Stomach smooth muscle (tissue), 2 donors: ENCODE data around the gene SERPINE1.
"Not testable (repeated sequence)": the region's sequence is repeated elsewhere in the genome, so short reads cannot be mapped to it uniquely, and the experiment has no call there.

Experiments used
- H3K27ac ChIP-seq: one replicate; pipeline ENCODE4 v1.7.0; 2013; ENCODE audit warnings: mild to moderate bottlenecking, low read length, inconsistent platforms
- H3K27me3 ChIP-seq, 2 donors: one replicate each; pipeline ENCODE4 v1.7.0; 2013; ENCODE audit warnings: low read length in 2 of 2; ENCODE audit not compliant: insufficient read depth in 2 of 2, control insufficient read depth in 1 of 2
- H3K36me3 ChIP-seq, 2 donors: one replicate each; pipeline ENCODE4 v1.7.0; 2013; ENCODE audit warnings: low read length in 2 of 2; ENCODE audit not compliant: control insufficient read depth in 2 of 2, insufficient read depth in 2 of 2
- H3K4me1 ChIP-seq: one replicate; pipeline ENCODE4 v1.7.0; 2013; ENCODE audit warnings: low read length; ENCODE audit not compliant: control insufficient read depth, insufficient read depth
- H3K4me3 ChIP-seq, 2 donors: one replicate each; pipeline ENCODE4 v1.7.0; 2013; ENCODE audit warnings: low read length in 2 of 2
- H3K9ac ChIP-seq, 2 donors: one replicate each; pipeline ENCODE4 v1.7.0; 2013; ENCODE audit warnings: low read length in 2 of 2, mild to moderate bottlenecking in 1 of 2
- H3K9me3 ChIP-seq, 2 donors: one replicate each; pipeline ENCODE4 v1.7.0; 2013; ENCODE audit warnings: low read length in 2 of 2; ENCODE audit not compliant: control insufficient read depth in 2 of 2
- donor health status: healthy.
- donor health status: Pancreatic carcinoma.

The SERPINE1 gene

GRCh38 chr7:101092266-101092905 is 34.5 kb upstream of the SERPINE1 start:
- H3K36me3 ChIP-seq = peaks cover 0 to 11% of the 10 kb centered on the region in 2 donors
- not testable (repeated sequence) for H3K27me3 ChIP-seq, H3K9me3 ChIP-seq, H3K4me1 ChIP-seq, H3K4me3 ChIP-seq, H3K27ac ChIP-seq, H3K9ac ChIP-seq

GRCh38 chr7:101093906-101094305 is 33.0 kb upstream of the SERPINE1 start:
- no peak overlapping the region for H3K9ac ChIP-seq
- no peaks in the 10 kb centered on the region for H3K27me3 ChIP-seq
- no peak overlapping the region for H3K4me3 ChIP-seq
- H3K4me1 ChIP-seq = peaks cover 3% of the 10 kb centered on the region
- no peaks in the 10 kb centered on the region for H3K9me3 ChIP-seq
- H3K27ac ChIP-seq = no peak overlapping the region
- H3K36me3 ChIP-seq = peaks cover 0 to 5% of the 10 kb centered on the region in 2 donors

GRCh38 chr7:101094376-101094775 is 32.5 kb upstream of the SERPINE1 start:
- H3K27ac ChIP-seq = no peak overlapping the region

GRCh38 chr7:101094791-101095375 is 32.0 kb upstream of the SERPINE1 start:
- Histone ChIP-seq H3K9ac (no peak overlapping the region), H3K9me3 (no peaks in the 10 kb centered on the region), H3K4me3 (no peak overlapping the region), H3K36me3 (peaks cover 0 to 3% of the 10 kb centered on the region in 2 donors), H3K27ac (no peak overlapping the region), H3K27me3 (no peaks in the 10 kb centered on the region), H3K4me1 (peaks cover 7% of the 10 kb centered on the region)

More at GRCh38 chr7:101094376-101094775, 32.5 kb upstream of the SERPINE1 start:
- Histone ChIP-seq H3K4me1 (peaks cover 4% of the 10 kb centered on the region), H3K9ac (no peak overlapping the region), H3K36me3 (peaks cover 0 to 5% of the 10 kb centered on the region in 2 donors), H3K27me3 (no peaks in the 10 kb centered on the region), H3K4me3 (no peak overlapping the region), H3K9me3 (no peaks in the 10 kb centered on the region)

- H3K4me1 ChIP-seq = peaks cover 16% of the 10 kb centered on the region
These were observed 30.5 kb upstream of the SERPINE1 start for GRCh38 chr7:101096331-101096956.

GRCh38 chr7:101096957-101097347 is 30.0 kb upstream of the SERPINE1 start:
- no peaks in the 10 kb centered on the region for H3K9me3 ChIP-seq
- no peak overlapping the region for H3K9ac ChIP-seq
- no peaks in the 10 kb centered on the region for H3K27me3 ChIP-seq
- H3K27ac ChIP-seq = no peak overlapping the region
- H3K36me3 ChIP-seq = no peaks in the 10 kb centered on the region
- H3K4me3 ChIP-seq = no peak overlapping the region
- H3K4me1 ChIP-seq = peaks cover 16% of the 10 kb centered on the region

More at GRCh38 chr7:101096331-101096956, 30.5 kb upstream of the SERPINE1 start:
- no peak overlapping the region for H3K4me3 ChIP-seq
- no peaks in the 10 kb centered on the region for H3K36me3 ChIP-seq
- H3K27me3 ChIP-seq = no peaks in the 10 kb centered on the region
- no peak overlapping the region for H3K9ac ChIP-seq
- H3K27ac ChIP-seq = no peak overlapping the region
- H3K9me3 ChIP-seq = no peaks in the 10 kb centered on the region

GRCh38 chr7:101097561-101097960 is 29.3 kb upstream of the SERPINE1 start:
- Histone ChIP-seq H3K36me3 (no peaks in the 10 kb centered on the region), H3K9me3 (no peaks in the 10 kb centered on the region), H3K27ac (no peak overlapping the region), H3K27me3 (no peaks in the 10 kb centered on the region), H3K9ac (no peak overlapping the region), H3K4me3 (no peak overlapping the region), H3K4me1 (peaks cover 16% of the 10 kb centered on the region)

GRCh38 chr7:101099969-101100781 is 26.7 kb upstream of the SERPINE1 start:
- H3K9me3 ChIP-seq = no peaks in the 10 kb centered on the region
- peak overlapping the region; percentile 36 to 55 for H3K9ac ChIP-seq
- H3K27me3 ChIP-seq = no peaks in the 10 kb centered on the region
- H3K4me3 ChIP-seq = peak overlapping the region in 1 of 2 donors; percentile 47
- H3K27ac ChIP-seq = peak overlapping the region; percentile 41
- no peaks in the 10 kb centered on the region for H3K36me3 ChIP-seq
- peaks cover 16% of the 10 kb centered on the region for H3K4me1 ChIP-seq

- Histone ChIP-seq H3K36me3 (no peaks in the 10 kb centered on the region), H3K9ac (no peak overlapping the region), H3K27me3 (no peaks in the 10 kb centered on the region), H3K4me1 (peaks cover 16% of the 10 kb centered on the region), H3K27ac (peak overlapping the region; percentile 41), H3K9me3 (no peaks in the 10 kb centered on the region), H3K4me3 (no peak overlapping the region)
These were observed 25.8 kb upstream of the SERPINE1 start for GRCh38 chr7:101100858-101101847.

- Histone ChIP-seq H3K36me3 (no peaks in the 10 kb centered on the region), H3K9me3 (no peaks in the 10 kb centered on the region), H3K4me3 (no peak overlapping the region), H3K9ac (no peak overlapping the region), H3K27me3 (no peaks in the 10 kb centered on the region), H3K4me1 (peaks cover 16% of the 10 kb centered on the region), H3K27ac (no peak overlapping the region)
These were observed 24.9 kb upstream of the SERPINE1 start for GRCh38 chr7:101102026-101102425.
